HG03378 (cell line): ENCODE results near the gene SH2D7.

Source experiments
- ATAC-seq: cut with Tn5 transposase; IDR thresholded peaks from one replicate; pipeline ENCODE4 v1.9.1; 2021; ENCODE audit warnings: mild to moderate bottlenecking, moderate library complexity; ENCODE audit not compliant: unreplicated experiment

The SH2D7 gene

GRCh38 chr15:78102211-78102610 lies 9.8 kb downstream of the SH2D7 start:
- no peak for ATAC-seq

DNA sequence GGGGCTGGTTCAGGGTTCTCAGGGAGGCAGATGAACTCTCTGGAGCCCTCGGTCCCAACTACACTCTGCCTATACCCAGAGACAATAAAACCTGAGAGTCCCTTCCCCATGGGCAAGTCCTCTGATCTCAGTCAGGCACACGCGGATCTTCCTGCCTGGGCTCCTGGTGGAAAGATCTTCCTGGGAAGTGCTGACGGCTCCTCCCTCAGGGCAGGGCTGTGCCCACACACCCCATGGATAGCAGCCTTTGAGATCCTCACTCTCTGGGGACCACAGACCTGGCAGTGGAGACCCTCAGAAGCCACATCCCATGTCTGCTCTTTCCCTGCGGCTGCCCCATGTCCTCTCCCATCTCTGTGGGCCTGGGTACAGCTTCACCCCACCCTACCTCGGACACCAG lies 10.4 kb downstream of the SH2D7 start:
- no peak for ATAC-seq

DNA sequence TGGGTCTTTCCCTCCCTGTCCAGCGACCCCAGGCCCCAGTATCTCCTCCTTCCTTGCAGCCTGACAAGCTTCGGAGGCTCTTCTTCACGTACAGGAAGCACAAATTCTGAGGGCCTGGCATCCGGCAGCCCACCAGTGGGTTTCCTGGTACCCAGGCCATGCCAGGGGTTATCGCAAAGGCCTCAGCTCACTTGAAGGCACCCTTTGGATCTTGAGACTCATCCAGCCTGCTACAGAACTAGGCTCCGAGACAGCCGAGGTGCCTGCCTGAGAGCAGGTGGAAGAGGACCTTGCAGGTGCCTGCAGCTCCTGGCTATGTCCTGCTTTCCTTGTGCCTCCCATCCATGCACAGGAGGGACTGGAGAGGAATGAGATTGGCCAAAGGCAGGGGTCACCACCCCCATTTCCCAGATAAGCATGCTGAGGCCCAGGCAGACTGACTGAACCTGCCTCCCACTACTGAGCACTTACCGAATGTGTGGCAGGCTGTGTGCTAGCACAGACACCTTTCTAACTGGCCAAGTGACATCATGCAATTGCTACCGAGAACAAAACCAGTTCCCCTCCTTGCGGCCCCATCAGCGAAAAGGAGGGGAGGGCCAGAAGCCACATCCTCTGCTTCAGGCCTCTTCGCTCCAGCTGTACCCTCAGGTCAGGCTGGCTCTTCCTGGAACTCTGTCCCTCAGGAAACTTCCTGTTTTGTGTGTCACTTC lies 11.2 kb downstream of the SH2D7 start:
- ATAC-seq = peak; percentile 60

DNA sequence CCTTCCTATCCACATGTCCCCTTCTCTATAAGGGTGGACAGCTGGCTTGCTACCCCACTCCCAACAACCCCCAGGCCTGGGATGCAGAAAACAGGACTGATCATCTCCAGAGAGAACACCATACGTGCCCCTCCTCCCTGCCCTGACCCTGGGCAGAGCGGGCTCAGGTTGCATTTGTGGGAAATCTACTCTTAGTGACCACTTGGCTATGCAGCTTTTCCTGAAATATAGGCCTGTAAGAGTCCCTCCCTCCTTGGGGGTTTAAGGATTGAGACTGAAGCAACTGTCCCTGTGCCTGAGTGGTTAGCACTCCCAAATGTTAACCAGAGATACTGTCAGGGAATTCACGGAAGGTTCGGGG lies 11.7 kb downstream of the SH2D7 start:
- no peak for ATAC-seq

GRCh38 chr15:78104566-78105475 lies 12.5 kb downstream of the SH2D7 start:
- no peak for ATAC-seq

GRCh38 chr15:78105476-78106241 lies 13.3 kb downstream of the SH2D7 start:
- no peak for ATAC-seq

GRCh38 chr15:78107471-78107870 lies 15.1 kb downstream of the SH2D7 start:
- ATAC-seq = no peak

DNA sequence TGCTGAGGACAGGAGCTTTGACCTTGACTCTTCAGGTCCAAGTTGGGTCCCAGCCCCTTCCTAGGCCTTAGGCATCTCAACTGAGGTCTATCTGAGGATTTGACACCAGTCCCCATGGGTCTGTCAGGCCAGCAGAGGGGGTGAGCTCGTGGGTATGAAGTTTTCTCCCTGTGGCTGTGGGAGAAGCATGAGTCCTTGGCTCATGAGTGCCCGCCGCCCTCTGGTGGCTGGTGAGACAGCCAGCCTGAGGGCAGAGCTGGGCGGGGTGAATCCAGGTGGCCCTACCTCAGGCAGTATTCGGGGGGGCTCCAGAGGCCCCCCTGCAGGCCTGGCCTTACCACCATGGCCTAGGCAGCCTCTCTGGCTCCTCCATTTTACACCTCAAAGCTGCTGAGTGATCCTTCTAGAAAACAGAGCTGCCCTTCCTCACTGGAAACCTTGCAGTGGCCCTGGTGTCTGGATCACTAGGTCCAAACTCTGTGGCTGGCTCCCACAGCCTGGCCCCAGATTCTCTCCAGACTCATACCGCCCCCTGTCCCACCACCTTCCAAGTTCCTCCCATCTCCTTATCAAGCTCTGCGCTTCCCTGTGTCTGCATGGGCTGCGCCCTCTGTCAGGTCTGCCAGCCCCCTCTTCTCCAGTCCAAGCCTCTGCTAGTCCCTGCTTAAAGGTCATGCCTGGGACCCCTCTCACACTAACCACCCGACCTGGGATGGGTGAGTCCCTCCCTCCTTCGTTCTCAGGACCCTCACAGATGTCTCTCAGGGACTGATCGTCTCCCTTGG lies 16.1 kb downstream of the SH2D7 start:
- no peak for ATAC-seq

GRCh38 chr15:78109156-78109555 lies 16.8 kb downstream of the SH2D7 start:
- no peak for ATAC-seq

- ATAC-seq = no peak
Measured at GRCh38 chr15:78110096-78110495, 17.7 kb downstream of the SH2D7 start.

DNA sequence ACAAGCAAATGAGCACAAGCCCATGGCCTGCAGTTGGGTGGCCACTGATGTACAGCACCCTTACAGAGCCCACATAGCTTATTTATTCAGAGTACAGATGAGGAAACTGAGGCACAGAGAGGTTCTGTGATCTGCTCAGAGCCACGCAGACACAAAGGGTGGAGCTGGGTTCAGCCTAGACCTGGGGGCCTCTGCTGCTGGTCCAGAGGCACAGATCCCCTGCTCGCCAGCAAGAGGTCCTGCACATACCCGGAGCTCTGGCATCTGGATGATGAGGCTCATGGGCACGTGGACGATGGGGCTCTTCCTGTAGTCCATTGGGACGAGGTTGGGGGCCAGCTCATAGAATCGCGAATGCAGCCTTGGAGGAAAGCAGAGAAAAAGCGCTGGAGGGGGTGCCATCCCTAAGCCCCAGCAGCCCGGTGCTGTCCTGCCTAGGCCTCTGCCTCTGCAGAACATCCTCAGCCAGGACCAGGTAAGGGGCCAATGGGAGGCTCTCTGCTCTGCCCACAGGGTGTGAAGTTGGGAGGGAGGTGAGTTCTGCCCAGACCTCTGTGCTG lies 18.6 kb downstream of the SH2D7 start:
- ATAC-seq = no peak

DNA sequence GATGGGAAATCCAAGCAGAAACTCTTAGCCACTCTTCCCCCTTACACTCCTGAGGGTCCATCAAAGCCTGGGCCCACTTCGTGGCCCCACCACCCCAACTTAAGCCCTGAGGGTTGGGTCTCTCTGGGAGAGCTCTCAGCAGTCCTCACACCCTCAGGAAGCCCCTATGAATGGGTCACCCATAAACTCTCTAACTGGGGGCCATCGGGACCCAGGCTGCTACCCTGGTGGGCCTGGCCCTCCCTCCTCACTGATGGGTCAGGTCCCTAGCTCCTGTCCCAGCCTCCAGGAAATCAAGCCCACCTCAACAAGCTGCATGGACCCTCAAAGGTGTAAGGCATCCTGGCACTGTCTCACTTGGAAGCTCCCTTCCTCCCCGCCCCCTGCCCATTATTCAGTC lies 19.4 kb downstream of the SH2D7 start:
- ATAC-seq = no peak

- no peak for ATAC-seq
Measured at GRCh38 chr15:78112551-78112950, 20.2 kb downstream of the SH2D7 start.

DNA sequence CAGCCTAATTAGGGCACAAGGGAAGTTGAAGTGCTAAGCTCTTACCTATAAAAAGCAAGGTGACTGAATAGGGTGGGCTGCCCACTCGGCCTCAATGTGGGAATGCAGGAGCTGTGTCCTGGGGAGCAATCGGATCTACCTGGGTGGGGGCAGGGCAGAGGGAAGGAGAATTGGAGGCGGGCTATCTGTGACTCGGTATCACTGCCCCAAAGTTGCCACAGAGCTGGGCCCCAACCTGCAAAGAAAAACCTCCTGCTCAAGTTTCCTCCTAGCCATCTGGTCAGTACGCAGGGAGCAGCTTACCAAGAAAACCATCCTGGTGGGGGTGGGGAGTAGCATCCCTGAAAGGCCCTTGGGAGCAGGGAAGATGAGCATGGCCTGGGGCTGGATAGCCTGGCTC lies 28.2 kb downstream of the SH2D7 start:
- no peak for ATAC-seq

DNA sequence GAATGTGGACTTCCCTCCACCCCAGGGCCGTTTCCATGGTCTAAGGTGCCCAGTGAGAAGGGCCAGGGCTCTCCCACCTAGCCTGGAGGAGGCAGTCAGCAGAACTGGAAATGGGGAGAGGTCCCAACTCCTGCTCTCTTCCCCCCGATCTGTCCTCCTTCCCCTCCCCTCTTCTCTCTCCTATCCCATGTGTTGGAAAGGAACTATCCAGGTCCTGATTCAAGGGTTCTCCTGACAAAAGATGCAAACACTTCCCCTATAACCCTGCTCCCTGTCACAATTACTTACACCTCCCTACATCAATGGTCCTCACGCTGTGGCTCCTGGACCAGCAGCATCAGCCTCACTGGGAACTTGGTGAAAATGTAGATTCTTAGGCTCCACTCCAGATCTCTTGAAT lies 32.9 kb downstream of the SH2D7 start:
- no peak for ATAC-seq

DNA sequence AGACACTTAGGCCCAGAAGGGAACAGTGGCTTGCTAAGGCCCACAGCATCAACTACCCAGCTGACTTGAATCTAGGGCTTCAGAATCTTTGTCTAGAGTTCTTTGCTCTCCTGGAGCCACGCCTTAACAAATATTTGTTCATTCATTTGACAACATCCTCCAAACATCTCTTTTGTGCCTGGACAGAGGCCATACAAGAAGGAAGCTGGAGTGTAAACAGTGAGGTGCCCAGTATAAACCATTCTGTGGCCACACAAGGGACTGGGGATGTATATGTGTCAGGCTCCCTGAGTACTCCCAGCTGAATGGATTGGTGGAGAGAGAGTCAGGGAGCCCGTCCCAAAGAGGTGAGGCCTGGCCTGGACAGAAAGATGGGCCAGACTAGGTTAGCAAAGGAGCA lies 35.5 kb downstream of the SH2D7 start:
- ATAC-seq = no peak

DNA sequence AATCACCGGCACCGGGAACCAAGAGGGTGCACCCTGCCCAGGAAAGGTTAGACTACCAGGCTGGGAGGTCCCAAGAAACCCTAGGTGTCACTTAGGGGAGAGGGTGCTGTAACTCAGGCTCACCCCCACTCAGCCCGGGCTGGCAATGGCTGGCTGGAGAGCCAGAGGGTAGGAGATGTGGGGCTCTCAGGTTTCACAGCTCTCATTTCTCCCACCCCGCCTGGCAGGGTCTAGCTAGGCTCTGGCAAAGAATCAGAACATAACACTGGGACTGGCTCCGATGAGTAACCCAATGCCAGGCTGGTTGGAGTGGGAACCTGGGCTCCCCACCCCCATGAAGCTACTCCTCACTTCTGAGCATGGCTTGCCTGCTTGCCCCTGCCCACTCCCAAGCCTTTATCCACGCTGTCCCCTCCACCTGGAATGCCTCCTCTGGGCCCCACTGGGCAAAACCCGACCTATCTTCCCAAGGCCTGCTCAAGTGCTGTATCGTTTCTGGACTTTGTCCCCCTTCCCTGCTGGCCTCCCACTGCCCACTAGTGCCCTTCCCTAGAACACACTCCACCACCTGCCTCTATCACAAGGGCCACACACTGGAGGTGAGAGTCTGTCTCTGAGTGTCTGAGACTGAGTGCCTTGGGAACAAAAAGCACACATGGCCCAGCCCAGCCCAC lies 36.9 kb downstream of the SH2D7 start:
- ATAC-seq = no peak

DNA sequence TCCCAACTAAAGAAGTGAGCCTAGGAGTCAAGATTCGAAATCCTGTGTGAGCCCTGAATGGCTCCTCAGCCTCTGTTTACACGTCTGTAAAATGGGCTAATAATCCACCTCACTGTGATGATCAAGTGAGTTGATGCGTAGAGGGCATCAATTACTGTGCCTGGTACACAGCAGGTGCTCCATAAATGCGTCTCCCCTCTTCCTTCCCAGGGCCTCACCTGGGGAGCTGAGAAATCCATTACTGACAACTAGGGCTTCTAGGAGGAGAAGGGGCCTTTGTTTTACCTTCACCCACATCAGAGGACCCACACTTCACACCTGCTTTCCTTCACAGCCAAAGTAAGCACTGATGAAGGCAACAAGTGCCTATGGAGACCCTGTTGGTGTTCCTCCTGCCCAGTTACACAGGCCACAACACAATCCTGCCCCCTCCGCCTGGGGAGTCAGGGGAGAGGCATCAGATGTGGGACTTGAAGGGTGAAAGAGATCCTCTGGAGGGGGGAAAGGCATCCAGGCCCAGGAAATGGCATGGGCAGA lies 37.5 kb downstream of the SH2D7 start:
- no peak for ATAC-seq

- ATAC-seq = no peak
Measured at GRCh38 chr15:78130466-78131294, 38.3 kb downstream of the SH2D7 start.
